NOMO-1 treated with DMSO at 0.1 percent for 48 hours (cell line): ENCODE data around the gene MYMX.

ENCODE experiments used
- DNase-seq: peaks from one replicate; lab custom pipeline; 2025; ENCODE audit not compliant: unreplicated experiment; lab: John Stamatoyannopoulos, UW

The MYMX gene

DNA sequence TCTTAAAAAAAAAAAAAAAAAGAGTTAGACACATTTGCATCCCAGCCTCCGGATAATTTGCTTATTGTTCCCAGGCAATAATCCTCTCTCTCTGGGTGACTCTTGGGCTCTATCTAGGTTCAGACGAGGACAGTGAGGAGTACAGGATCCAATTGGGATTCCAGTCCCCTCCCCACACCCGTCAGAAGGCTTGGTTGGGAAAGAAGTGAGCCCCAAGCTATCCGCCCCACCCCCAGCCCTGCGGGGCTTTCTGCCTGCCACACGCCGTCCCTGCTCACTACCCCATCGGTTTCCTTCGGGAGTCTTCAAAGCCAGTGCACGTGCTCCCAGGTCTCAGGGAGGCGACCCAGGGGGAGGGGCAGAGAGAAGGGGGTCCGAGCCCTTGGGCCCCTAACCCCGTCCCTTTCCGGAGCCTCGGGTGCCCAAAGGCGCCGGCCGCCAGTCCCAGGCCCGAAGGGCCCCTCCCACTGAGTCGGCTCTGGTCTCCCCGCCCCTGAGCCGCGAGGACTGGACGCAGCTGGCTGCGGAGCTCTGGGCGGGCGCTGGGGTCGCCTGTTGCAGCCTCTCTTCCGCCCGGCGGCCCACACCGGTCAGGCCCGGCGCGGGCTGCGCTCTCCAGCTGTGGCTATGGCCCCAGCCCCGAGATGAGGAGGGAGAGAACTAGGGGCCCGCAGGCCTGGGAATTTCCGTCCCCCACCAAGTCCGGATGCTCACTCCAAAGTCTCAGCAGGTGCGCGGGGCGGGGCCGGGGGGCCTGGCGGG is 2.5 kb downstream of the MYMX start:
- DNase-seq: peak; percentile 74

DNA sequence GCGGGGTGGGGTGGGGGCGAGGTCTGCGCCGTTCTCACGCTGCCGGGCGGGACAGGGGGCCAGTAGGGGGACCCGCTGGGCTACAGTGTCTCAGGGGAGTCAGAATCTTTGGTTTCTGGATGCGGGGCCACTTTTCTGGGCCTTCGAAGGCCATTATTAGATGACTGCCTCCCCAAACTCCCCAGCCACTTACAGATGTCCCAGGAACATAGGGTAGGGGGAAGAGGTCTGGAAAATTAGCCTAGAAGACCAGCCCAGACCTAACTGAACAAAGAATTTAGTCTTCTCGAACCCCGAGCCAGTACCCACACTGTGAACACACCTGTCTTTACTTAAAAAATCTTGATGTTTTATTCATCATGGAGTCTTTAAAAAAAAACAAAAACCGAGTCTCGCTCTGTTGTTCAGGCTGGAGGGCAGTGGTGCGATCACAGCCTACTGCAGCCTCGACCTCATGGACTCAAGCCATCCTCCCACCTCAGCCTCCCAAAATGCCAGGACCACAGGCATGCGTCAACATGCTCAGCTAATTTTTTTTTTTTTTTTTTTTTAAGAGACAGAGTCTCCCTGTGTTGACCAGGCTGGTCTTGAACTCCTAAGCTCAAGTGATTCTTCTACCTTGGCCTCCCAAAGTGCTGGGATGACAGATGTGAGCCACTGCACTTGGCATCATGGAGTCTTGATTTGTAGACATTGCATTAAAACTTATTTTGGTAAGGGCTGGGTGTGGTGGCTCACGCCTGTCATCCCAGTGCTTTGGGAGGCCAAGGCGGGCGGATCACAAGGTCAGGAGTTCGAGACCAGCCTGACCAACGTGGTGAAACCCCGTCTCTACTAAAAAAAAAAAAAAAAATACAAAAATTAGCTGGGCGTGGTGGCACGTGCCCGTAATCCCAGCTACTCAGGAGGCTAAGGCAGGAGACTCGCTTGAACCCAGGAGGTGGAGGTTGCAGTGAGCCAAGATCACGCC is 3.4 kb downstream of the MYMX start:
- DNase-seq: no peak

DNA sequence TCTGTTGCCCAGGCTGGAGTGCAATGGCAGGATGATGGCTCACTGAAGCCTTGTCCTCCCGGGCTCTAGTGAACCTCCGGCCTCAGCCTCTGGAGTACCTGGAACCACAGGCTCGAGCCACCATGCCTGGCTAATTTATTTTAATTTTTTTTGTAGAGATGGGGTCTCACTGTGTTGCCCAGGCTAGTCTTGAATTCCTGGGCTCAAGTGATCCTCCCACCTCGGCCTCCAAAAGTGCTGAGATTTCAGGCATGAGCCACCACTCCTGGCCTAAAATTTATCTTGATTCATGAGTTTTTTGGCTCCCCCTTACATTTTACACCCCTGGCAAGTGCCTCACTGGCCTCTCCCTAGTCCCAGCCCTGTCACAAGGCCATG is 4.2 kb downstream of the MYMX start:
- DNase-seq: no peak

DNA sequence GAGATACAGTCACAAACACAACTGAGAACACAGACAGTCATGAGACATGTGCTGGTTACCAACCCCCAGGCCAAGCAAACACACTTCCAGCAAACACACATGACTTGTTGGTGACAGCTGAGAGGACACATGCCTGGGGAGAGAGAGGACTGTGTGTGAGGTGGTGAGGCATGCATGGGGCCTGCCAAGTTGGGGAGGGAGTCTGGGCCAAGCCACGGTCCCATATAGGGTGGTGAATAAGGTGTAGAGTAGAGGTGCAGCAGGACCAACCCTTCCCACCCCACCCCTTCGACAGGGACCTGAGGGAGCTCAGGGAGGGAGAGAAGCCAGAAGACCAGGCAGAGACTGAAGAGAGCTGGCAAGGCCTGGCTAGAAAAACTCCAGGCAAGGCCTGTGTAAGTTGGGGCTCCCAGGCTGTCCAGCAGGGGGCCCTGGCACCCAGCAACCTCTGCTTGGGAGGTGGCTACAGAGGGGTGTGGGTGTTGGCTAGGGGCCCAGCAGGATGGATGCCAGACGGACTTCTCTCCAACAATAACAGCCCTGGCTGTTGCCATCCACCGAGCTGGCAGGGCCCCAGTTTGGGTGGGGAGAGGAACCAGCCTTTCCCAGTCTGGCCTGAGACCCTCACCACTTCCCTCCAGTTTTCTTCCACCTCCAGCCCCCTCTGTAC is 4.7 kb downstream of the MYMX start:
- DNase-seq: peak; percentile 56

DNA sequence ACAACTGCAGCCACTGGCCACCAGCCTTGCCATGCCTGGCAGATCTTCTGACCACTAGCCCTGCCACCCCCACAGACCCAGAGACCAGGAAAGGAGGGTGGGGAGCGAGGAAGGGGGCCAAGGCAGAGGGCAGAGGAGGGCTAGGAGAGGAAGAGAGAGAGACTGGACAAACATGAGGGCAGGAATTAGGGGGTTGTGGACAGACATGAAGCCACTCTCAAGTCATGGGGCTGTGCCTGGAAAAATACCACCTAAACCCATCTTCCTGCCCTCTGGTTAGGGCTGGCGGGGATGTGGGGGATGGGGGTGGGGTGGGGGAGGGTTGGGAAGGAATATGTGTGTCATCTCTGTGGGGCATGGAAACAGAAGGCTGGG is 5.2 kb downstream of the MYMX start:
- no peak for DNase-seq

DNA sequence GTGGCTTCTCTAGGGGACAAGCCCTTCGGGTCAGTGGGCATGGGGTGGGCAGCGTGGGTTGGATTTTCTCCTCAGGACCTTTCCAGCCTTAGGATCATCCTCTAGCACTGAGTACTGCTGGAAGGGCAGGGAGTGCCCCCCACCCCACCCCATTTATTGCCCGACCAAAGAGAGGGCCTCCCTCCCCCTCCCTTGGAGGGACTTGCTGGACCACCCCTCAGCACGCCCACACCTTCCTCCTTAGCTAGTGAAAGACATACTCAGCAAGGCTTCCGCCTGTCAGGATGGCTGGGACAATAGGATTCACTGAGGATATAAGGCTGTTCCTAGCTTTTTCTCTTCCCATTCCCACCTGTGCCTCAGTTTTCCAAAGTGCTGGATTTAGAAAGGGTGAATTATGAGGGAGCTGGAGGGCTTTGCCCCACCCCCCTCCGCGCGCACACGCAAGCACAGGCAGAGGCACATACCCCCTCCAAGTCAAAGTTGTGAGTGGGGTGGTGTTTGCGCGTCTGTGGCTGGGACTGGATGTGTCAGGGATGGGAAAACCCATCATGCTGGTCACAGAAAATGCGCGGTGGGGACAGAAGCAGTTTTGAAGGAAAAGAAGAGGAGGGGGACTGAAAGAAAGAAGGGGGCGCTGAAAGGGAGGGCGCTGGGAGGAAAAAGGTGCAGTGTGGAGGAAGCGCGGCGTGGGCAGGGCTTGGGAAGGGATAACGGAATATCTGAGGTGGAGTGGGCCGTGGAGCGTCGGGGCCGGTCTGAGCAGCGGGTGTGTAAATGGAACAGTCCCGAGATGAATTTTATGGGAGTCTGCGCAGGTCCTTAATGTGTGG is 6.0 kb downstream of the MYMX start:
- no peak for DNase-seq

DNA sequence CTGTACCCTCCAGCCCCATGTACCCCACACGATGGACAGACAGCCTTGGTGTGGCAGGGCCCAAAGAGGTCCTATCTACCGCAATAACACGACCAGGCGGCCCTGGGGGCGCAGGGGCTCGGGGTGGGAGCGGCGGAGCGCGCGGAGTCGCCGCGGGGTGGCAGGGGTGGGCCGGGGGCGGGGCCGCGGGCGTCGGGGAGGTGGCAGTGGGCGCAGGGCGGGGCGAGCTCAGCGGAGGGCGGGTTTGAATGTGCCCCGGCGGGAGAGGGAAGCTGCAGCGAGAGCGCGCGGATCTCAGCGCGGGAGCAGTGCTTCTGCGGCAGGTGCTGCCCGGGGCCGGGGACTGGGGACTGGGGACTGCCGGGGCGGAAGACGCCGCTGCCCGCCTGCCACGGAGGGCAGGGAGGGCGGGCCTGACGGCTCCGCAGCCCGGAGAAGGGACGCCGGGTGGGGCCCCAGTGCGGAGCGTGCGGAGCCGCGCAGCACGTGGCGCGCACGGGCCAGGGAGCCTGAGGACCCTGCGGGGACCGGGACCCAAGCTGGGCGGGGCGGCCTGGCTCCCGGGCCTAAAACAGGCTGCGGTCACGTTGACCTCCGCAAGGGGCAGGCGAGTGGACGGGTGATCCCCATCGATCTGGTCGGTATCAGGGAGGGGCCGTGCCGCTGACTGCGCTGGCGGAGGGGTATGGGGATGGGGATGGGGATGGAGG is 6.7 kb downstream of the MYMX start, which contains the start of gene SLC29A1:
Gene SLC29A1 (plus strand): TSS at position 277 of the 710 bp plus-strand sequence. CDS start 3,719 bp downstream, outside the sequence.
- peak; percentile 80 for DNase-seq

DNA sequence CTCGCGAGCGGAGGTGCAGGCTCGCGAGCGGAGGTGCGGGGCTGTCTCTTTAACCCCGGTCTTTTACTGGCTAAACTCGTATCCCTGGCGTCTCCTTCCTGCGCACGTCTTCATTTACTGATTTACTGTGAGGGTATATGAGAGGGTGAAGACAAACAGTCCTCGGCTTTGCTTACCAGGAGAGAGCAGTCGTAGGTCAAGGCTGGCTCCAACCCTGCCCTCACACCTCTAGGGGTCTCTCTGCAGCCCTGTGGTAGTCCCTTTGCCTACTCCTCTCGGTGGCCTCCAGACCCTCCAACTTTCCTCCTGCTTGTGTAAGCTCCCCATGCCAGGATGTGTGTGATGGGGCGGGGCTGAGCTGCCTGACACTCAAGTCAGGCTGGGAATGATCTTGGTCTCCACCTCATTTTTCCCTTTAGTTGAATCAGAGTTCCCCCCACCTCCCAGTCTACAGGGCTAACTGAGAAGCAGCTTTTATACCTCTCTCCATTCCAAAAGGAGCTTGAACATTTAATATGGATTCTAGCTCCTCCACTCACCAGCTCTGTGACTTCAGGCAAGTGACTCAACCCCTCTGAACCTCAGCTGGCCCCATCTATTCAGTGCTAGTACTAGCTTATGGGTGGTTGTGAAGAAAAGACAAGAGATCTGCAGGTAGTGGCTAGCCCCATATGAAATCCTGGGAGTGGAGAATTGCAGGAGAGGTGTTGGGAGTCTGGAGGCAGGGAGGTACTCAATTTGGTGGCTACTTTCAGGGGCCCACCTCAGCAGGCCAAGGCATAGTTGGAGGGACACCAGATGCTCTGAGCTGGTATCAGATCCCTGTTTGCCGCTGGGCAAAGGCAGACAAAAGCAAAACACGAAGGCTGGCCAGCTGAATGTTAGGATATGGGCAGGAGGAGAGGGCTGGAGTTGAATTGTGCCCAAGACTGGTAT is 7.6 kb downstream of the MYMX start:
- DNase-seq: no peak

DNA sequence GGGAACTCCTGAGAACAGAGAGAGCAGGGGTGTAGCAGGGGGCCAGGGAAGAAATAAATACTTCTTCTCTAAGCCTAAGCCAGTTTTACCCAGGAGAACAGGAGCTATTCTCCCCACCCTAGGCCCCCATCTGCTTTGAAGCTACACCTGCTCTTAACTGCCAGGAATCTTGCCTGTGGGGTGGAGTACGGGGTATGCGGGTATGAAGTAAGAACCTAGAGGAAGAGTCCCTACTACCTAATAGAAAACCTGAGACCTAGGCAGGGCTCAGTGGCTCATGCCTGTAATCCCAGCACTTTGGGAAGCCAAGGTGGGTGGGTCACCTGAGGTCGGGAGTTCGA is 8.2 kb downstream of the MYMX start:
- DNase-seq: no peak

DNA sequence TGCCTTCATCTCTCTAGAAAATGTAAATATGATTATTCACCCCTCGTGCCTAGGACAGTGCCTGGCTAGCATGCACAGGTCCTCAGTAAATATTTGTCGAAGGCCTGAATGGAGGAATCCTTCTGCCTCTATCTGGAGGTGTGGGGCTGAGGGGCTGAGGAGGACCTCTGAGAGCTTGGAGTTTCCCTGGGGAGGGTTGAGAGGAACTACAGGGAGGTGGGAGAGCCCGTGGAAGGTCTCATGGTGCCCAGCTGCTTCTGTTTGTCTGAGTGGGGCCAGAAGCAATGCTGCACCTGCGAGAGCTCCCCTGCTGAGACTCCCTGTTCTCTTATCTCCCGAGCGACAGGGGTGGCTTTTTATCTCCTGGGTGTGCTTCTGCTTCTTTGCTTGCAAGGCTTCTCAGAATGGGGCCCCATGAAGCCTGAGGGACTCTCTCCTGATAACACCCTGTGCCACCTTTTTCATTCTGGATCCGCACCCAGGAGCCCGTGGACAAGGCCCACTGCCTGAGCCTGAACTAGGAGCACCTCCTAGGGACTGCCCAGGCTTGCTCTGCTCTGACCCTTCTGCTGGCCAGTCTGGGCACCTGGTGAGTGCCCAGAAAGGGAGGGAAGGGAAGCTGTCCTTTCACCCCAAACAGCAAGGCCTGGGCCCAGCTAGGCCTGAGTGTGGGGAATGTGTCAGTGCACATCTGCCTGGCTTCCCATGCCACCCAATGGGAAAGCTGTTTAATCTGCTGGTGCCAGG is 9.0 kb downstream of the MYMX start:
- DNase-seq: no peak

DNA sequence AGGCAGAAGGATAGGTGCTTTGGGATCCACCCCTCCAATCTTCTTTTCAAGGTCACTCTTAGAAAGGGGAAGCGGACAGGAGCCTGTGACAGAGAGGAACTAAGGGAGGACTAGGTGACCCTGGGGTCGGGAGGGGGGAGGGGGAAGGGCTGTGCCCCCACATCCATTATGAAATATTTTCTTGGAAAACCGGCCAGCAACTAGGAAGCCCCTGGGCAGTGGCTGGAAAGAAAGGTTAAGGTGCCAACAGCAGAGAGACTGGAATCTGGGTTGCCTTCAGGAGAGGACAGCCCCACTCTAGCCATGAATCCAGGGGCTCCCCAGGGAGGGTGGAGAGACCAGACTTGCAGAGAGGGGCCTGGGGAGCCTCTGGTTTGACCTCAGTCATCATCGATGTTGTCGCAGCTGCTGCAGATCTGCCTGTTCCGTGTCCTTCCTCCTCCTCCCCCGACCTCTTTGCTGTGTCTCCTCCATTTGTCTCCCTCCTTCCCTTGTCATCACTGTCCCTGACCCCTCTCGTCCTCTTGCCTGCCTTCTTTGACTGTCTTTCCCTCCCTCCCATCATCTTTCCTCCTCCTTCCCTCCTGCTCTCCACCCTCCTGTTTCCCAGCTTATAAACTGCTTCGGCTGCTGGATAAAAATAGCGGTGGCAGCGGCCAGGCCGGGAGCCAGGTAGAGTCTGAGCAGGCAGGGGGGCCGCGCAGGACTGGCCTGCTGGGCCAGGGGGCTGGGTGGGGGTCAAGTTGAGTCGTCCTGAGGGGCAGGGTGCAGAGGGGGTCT is 9.8 kb downstream of the MYMX start:
- peak; percentile 40 for DNase-seq

DNA sequence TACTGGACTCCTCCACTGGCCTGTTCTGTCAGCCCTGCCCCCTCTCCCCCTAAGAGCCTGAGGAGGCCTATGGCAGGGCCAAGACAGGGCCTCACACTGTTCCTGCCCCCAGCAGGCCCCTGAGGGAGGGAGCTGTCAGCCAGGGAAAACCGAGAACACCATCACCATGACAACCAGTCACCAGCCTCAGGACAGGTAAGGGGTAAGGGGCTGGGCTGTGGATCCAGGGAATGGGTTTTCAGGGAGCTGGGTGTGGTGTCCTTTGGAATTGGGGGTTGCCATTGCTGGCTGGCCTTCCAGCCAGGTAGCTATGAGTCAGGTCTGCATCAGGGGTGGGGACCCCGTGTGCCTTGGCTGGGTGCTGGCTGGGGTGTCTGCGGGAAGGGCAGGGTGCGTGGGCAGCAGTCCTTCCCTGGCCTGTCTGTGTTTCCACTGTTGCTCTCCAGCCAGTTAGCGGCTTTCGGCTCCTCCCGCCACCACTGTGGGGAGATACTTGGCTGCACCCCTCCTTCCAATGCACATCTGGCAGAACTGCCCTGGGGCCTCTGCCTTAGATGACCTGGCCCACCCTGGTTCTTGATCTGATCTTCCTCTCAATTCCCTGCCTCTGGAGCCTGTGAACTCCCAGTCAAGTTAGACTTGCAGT is 10.5 kb downstream of the MYMX start:
- no peak for DNase-seq

DNA sequence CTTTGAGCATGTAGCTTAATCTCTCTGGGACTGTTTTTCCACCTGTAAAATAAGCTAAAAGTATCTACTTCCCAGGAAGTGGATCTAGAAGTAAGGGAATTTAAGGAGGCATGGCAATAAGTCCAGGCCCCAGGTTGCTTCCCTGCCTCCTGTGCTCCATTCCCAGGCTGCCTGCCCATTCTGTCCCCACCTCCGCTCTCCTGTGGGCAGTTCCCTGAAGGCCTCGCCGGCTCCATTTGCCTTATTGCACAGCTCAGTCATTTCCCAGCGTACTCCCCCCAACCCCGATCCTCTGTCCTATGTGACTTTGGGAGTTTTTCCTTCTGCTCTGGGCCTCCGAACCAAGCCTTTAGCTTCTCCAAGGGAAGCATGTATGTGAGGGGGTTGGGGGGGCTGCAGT is 11.3 kb downstream of the MYMX start:
- no peak for DNase-seq

DNA sequence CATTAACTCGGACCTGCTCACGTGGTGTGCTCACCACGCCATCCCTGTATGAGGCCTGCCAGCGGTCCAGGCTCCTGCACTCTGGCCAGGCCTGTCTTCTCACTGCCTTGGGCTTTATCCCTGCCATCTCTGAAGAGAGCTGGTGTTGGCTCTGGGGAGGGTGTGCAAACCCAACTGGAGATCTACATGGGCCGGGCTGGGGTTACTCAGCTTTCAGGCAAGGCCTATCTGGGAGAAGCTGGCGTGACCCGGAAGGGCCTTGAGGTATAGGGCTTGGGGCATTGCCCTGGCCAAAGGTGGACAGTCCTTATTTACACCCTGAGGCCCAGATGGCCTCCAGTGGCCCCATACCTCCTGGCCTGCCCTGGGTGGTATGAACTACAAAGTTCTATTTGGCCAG is 11.7 kb downstream of the MYMX start:
- DNase-seq: no peak

DNA sequence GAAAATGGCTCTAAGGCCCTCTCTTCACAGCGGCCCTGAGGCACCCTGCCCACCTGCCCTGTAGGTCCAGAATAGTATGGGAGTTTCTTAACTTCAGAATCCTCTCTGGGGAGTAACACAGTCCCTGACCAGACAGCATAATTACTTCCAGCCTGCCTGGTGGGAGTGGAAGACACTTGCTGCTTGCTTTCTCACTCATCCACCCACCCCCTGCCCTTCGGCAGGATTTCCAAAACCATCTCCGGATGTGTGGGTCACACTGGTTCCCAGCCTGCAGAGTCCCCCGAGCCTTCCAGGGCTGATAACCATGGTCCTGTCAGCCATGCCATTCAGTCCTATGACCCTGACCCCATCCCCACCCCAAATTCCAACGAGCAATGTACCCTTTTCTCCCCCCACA is 12.1 kb downstream of the MYMX start:
- no peak for DNase-seq

DNA sequence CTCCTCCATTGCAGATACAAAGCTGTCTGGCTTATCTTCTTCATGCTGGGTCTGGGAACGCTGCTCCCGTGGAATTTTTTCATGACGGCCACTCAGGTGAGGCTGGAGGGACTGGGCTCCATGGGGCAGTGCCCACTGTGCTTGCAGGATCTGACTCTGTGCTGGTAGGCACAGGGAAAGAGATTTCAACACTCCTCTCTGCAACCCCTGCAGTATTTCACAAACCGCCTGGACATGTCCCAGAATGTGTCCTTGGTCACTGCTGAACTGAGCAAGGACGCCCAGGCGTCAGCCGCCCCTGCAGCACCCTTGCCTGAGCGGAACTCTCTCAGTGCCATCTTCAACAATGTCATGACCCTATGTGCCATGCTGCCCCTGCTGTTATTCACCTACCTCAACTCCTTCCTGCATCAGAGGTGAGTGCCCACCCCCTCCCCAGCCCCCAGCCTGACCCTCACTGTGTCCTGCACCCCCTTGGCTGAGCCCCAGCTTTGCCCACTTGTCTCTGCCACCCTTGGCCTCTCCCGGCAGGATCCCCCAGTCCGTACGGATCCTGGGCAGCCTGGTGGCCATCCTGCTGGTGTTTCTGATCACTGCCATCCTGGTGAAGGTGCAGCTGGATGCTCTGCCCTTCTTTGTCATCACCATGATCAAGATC is 12.8 kb downstream of the MYMX start:
- no peak for DNase-seq
